Skeletal muscle satellite cell (primary cell): ENCODE results near the gene KRT9.

ENCODE experiments used
- H3K27me3 ChIP-seq: 2 replicates; pipeline ENCODE4 v1.7.0; 2013; ENCODE audit warnings: low read length; ENCODE audit not compliant: control insufficient read depth, insufficient read depth
- H3K36me3 ChIP-seq: 2 replicates; pipeline ENCODE4 v1.7.0; 2013; ENCODE audit warnings: mild to moderate bottlenecking, control low read depth, low read length; ENCODE audit not compliant: insufficient read depth
- H3K4me1 ChIP-seq: 2 replicates; pipeline ENCODE4 v1.7.0; 2013; ENCODE audit warnings: low read length; ENCODE audit not compliant: control insufficient read depth, insufficient read depth
- H3K4me2 ChIP-seq: 2 replicates; pipeline ENCODE4 v1.7.0; 2013; ENCODE audit warnings: mild to moderate bottlenecking, low read length
- H3K4me3 ChIP-seq: 2 replicates; pipeline ENCODE4 v1.7.0; 2013; ENCODE audit warnings: low read length
- H3K9ac ChIP-seq: 2 replicates; pipeline ENCODE4 v1.7.0; 2013; ENCODE audit warnings: mild to moderate bottlenecking, low read depth, low read length, moderate library complexity
- H3K9me3 ChIP-seq: replicated peaks from 2 replicates; pipeline ENCODE4 v1.7.0; 2013; ENCODE audit warnings: mild to moderate bottlenecking, control low read depth, low read length

Gene KRT9

DNA sequence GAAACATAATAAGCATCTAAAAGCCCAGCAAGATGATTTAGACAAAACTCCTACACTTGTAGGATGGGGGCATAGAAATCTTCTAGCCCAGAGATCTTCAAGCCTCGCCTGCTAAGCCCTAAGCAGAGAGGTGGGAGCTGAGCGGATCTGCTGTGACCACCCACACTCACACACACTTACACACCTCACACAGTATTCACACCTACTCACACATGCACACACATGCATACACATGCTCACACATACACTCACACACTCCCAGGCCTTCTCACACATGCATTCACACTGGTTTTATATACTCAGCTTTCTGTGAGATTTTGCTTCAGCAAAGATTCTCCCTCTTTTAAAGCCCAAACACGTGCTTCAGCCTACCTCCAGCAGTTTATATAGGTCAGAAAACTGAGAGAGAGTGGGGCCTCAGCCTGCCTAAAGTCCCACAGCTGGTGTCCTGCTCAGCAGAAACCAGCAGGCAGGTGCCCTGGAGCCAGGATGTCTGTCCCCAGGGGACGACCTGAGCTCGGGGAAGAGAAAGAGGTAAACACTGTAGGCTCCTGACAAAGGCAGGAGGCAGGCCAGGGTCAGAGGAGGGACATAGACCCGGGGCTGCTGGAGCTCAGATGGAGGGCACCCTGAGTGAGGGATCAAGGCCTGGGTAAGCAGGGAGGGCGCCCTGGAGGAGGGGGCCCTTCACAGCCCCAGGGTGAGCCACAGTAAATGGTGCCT is 31.7 kb downstream of the KRT9 start:
- Histone ChIP-seq H3K9ac (no peak overlapping the region), H3K36me3 (no peaks in the 10 kb centered on the region), H3K9me3 (no peaks in the 10 kb centered on the region), H3K4me1 (peaks cover 6% of the 10 kb centered on the region), H3K4me2 (no peak overlapping the region), H3K4me3 (no peak overlapping the region), H3K27me3 (peaks cover 12% of the 10 kb centered on the region)

DNA sequence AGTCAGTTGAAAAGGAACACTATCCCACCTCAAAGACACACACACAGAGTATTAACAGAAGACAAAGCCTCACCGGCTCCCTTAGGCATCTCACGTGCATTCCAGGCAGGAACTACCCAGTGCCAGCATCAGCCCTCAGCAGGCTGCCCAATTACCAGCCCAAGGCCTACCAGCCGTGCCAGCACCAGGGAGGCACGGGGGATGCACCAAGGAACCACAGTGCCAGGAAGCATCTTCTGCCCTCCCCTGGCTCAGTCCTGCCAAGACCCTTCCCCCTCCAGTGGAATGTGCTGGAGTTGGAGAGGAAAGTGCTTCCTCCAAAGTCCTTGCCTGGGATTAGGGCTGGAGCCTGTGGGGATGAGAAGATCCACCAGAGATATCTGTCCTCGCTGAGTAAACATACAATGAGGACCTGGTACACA is 32.8 kb downstream of the KRT9 start:
- Histone ChIP-seq H3K9ac (no peak overlapping the region), H3K4me1 (peaks cover 6% of the 10 kb centered on the region), H3K27me3 (peaks cover 16% of the 10 kb centered on the region)

DNA sequence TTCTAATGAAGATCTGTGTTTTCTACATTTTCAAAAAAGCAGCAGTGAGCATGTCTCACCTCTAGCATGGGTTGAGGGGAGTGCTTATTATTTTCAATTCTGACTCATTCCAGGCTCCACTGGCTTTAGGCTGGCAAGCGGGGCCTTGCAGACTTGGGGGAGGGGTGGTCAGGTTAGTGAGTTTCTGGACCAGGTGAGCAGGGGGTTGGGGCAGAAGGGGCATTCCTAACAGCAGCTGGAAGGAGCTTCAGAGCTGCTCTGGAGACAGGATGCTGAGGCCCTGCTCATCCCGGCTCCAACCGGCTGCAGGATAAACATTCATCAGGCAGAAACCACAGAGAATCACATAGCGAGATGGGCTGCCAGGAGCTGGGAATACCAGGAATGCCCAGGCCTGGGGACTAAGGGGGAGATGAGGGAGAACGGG is 33.3 kb downstream of the KRT9 start:
- no peaks in the 10 kb centered on the region for H3K36me3 ChIP-seq
- no peak overlapping the region for H3K9ac ChIP-seq
- H3K27me3 ChIP-seq, result peaks cover 16% of the 10 kb centered on the region
- peaks cover 6% of the 10 kb centered on the region for H3K4me1 ChIP-seq
- no peak overlapping the region for H3K4me3 ChIP-seq
- no peaks in the 10 kb centered on the region for H3K9me3 ChIP-seq
- no peak overlapping the region for H3K4me2 ChIP-seq

More for the DNA sequence above, 32.8 kb downstream of the KRT9 start:
- no peaks in the 10 kb centered on the region for H3K9me3 ChIP-seq
- H3K4me2 ChIP-seq, result no peak overlapping the region
- no peak overlapping the region for H3K4me3 ChIP-seq
- no peaks in the 10 kb centered on the region for H3K36me3 ChIP-seq

DNA sequence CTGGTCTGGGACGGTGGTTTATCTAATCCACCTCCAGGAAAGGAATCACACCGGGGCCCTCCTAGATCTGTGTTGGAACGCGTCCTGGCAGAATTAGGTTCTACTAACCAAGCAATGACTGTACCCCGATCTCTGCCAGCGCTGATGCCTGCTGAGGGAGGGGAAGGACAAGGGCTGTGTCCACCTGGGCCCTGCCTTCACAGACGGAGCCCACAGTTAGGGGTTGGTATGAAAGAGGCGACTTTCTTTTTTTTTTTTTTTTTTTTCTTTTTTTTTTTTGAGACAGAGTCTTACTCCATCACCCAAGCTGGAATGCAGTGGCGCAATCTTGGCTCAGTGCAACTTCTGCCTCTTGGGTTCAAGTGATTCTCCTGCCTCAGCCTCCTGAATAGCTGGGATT is 33.9 kb downstream of the KRT9 start:
- Histone ChIP-seq H3K27me3 (peaks cover 16% of the 10 kb centered on the region), H3K4me2 (no peak overlapping the region), H3K9ac (no peak overlapping the region), H3K4me1 (peaks cover 6% of the 10 kb centered on the region), H3K9me3 (no peaks in the 10 kb centered on the region), H3K36me3 (no peaks in the 10 kb centered on the region), H3K4me3 (no peak overlapping the region)

DNA sequence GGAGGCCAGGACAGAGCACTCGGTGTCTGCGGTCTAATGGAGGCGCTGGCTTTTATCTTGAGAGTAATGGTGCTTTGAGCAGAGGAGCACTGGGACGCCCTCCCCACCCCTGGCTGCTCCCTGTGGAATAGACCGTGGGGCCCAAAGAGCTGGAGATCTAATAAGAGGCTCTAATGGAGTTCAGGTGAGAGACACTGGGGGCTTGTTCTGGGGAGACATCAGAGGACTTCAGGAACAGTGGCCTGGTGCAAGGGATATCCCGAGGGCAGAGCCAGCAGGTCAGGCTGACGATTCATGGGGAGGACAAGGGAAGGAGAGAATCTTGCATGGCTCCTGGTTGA is 34.3 kb downstream of the KRT9 start:
- no peaks in the 10 kb centered on the region for H3K36me3 ChIP-seq
- no peak overlapping the region for H3K4me3 ChIP-seq
- no peaks in the 10 kb centered on the region for H3K9me3 ChIP-seq
- peaks cover 16% of the 10 kb centered on the region for H3K27me3 ChIP-seq
- H3K4me2 ChIP-seq, result no peak overlapping the region
- peaks cover 6% of the 10 kb centered on the region for H3K4me1 ChIP-seq
- H3K9ac ChIP-seq, result no peak overlapping the region

DNA sequence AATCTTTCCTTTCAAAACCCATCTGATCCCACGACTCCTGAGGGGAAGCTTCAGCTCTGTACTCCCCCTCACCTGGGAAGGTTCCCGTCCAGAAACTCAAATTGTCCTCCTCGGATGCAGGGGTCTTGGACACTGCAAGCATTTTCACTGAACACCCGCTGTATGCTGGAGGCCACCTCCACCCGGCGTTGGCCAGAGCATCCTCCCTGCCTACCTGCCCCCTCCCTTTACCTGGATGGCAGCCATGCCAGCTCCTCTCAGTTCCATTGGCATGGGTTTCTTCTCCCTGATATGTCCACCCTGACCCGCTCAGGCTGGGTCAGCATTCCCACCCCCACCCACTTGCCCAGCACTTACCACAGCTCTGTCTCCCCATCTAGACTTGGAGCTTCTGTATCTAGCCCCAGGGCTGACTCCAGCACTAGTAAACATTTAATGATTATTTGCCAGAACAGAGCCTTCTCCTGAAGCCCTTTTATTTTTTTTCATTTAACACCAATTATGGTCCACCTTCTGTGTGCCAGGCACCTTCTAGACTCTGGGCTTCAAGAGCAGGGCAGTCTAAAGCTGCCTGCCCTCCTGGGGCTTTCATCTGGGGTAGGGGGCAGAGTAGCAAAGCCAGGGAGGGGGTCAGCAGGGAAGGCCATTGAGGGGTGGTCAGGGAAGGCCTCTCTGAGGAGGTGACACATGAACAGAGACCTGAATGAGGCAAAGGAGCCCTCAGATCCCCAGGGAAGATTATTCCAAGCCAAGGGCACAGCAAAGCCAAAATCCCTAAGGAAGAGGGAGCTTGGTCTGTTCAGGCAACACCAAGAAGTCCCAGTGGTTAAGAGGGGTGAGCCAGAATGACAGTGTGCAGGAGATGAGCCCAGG is 34.9 kb downstream of the KRT9 start:
- Histone ChIP-seq H3K9me3 (no peaks in the 10 kb centered on the region), H3K4me1 (peaks cover 6% of the 10 kb centered on the region), H3K9ac (no peak overlapping the region), H3K36me3 (no peaks in the 10 kb centered on the region), H3K4me3 (no peak overlapping the region), H3K27me3 (peaks cover 16% of the 10 kb centered on the region), H3K4me2 (no peak overlapping the region)

DNA sequence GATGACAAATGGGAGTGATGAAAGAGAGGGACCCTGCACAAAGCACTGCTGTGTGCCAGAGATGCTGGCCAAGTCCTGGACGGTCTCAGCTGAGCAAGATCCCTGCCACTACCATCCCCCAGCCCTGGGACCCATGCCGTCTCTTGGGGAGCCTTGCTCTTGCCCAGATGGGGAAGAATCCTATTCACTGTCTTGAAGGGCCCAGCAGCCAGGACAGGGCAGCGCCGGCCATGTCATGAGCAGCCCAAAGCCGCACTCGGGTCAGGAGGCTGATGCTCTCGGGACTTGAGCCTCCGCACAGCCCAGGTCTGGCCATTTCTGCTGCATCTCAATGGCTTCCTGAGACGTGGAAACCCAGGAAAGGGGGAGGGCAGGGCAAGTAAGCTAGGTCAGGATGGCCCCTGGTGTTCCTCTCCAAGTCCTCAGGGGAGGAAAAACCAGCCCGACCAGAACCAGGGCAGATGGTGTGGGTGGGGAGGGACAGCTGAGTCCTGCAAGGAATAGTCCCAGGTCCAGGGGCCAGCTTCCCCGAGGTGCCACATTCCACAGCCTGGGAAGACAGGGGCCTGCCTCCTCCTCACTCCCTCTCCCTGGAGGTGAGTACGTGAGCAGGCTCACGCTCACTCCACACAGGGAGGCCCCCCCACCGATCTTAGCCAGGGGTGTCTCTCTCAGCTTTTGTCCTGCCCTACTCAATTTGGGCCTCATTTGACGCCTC is 35.9 kb downstream of the KRT9 start:
- H3K9me3 ChIP-seq, result no peaks in the 10 kb centered on the region
- H3K9ac ChIP-seq, result no peak overlapping the region
- H3K27me3 ChIP-seq, result peaks cover 16% of the 10 kb centered on the region
- no peaks in the 10 kb centered on the region for H3K36me3 ChIP-seq
- no peak overlapping the region for H3K4me3 ChIP-seq
- peaks cover 9% of the 10 kb centered on the region for H3K4me1 ChIP-seq
- H3K4me2 ChIP-seq, result no peak overlapping the region

DNA sequence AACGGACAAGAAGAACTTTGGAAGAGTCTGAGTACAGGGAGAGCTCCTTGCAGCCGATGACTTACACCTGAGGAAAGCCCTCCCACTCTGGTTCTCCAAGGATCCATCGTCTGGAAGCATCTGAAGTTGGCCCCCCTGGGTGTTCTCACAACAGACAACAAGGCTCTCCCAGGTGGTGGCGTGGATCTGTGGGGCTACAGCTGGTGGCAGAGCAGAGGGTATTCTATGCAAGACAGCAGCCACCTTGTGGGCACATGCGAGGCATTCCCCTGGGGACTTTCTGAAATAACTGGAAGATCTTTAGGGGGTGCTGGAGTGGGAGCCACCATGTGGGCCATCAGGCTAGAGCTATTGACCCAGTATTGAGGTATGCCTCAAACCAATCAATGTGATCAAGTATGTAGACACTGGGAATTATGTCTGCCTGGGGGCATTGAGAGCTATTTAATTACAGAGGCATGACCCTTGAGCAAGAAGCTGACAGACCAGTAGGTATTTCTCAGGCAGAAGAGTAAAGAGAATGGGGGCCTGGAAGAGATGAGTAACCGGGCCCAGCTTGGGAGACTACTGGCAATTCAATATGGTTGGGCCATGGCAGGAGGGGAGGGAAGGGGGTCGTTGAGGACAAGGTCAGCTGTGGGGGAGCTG is 36.8 kb downstream of the KRT9 start:
- Histone ChIP-seq H3K4me3 (no peak overlapping the region), H3K4me1 (peaks cover 18% of the 10 kb centered on the region), H3K9me3 (no peaks in the 10 kb centered on the region), H3K36me3 (no peaks in the 10 kb centered on the region), H3K4me2 (no peak overlapping the region), H3K27me3 (peaks cover 16% of the 10 kb centered on the region), H3K9ac (no peak overlapping the region)

DNA sequence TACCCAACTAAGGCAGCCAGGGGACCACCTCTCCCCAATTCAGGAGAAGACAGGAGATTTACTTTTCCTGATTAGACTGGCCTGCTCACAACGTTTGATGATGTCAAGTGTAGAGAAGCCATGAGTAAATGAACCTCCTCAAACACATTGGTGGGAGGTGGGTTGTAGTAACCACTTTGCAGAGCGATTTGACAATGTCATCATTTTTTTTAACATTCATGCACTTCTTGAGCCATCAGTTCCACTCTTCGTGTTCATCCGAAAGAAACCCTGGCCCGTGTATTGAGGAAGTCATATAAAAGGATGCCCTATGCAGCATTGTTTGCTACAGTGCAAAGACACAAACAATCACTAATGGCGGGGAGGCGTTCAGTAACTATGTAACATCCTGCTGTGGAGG is 38.2 kb downstream of the KRT9 start:
- Histone ChIP-seq H3K9ac (no peak overlapping the region), H3K36me3 (no peaks in the 10 kb centered on the region), H3K27me3 (peaks cover 16% of the 10 kb centered on the region), H3K4me1 (peaks cover 18% of the 10 kb centered on the region), H3K4me2 (no peak overlapping the region), H3K4me3 (no peak overlapping the region), H3K9me3 (no peaks in the 10 kb centered on the region)

DNA sequence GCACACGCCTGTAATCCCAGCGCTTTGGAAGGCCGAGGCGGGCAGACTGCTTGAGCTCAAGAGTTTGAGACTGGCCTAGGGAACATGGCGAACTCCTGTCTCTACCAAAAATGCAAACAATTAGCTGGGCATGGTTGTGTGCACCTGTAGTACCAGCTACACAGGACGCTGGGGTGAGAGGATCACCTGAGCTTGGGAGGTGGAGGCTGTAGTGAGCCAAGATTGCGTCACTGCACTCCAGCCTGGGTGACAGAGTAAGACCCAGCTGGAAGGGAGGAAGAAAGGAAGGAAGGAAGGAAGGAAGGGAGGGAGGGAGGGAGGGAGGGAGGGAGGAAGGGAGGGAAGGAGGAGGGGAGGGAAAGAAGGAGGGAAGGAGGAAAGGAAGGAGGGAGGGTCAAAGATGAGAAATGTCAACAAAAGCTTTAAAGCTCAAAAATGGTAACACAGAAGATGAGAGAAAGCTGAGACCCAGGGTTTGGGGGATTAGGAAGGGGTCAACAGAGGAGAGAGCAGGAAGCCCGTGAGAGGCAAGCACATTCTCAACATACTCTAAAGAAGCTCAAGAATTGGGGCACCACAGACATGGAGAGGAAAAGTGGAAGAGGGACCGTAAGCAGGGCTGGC is 38.8 kb downstream of the KRT9 start:
- Histone ChIP-seq H3K4me2 (no peak overlapping the region), H3K9ac (no peak overlapping the region), H3K4me3 (no peak overlapping the region), H3K27me3 (peaks cover 21% of the 10 kb centered on the region), H3K36me3 (no peaks in the 10 kb centered on the region), H3K4me1 (peaks cover 20% of the 10 kb centered on the region), H3K9me3 (no peaks in the 10 kb centered on the region)

DNA sequence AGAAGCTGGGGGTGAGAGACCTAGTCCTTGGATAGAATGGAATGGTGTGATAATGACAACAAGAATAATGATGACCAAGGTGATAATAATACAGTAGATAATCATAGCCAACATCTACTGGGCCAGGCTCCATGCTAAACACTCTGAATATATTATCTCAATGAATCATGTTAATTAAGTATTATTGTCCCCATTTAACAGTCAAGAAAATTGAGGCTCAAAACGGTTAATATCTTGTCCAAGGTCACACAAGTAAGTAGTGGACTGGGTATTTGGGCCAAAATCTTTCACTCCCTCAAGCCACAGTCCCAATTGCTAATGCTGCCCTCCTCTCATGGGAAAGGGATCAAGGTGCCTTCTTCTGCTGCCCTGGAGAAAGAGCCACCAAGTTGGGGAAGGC is 39.9 kb downstream of the KRT9 start:
- Histone ChIP-seq H3K36me3 (no peaks in the 10 kb centered on the region), H3K4me1 (peaks cover 28% of the 10 kb centered on the region), H3K9ac (no peak overlapping the region), H3K4me3 (no peak overlapping the region), H3K27me3 (peaks cover 32% of the 10 kb centered on the region), H3K4me2 (no peak overlapping the region), H3K9me3 (no peaks in the 10 kb centered on the region)
